GM21515 (cell line): ENCODE data around the gene RBFOX1.

Source experiments
- ATAC-seq: cut with Tn5 transposase; IDR thresholded peaks from one replicate; pipeline ENCODE4 v1.9.1; 2021; ENCODE audit not compliant: unreplicated experiment

The RBFOX1 gene

GRCh38 chr16:7372095-7372494 lies 39.5 kb downstream of the RBFOX1 start:
- no peak for ATAC-seq

- no peak for ATAC-seq
Measured at GRCh38 chr16:7373776-7374175, 41.1 kb downstream of the RBFOX1 start.

- ATAC-seq: no peak
Measured at GRCh38 chr16:7374614-7375174, 42.0 kb downstream of the RBFOX1 start.

GRCh38 chr16:7376227-7376626 lies 43.6 kb downstream of the RBFOX1 start:
- no peak for ATAC-seq

GRCh38 chr16:7377231-7377630 lies 44.6 kb downstream of the RBFOX1 start:
- no peak for ATAC-seq

GRCh38 chr16:7378024-7378695 lies 45.5 kb downstream of the RBFOX1 start:
- no peak for ATAC-seq

- ATAC-seq: no peak
Measured at GRCh38 chr16:7380441-7380840, 47.8 kb downstream of the RBFOX1 start.

- no peak for ATAC-seq
Measured at GRCh38 chr16:7380911-7381310, 48.3 kb downstream of the RBFOX1 start.

GRCh38 chr16:7381671-7382070 lies 49.0 kb downstream of the RBFOX1 start:
- ATAC-seq: no peak

- ATAC-seq: no peak
Measured at GRCh38 chr16:7382521-7382920, 49.9 kb downstream of the RBFOX1 start.

GRCh38 chr16:7390974-7391373 lies 58.3 kb downstream of the RBFOX1 start:
- ATAC-seq: no peak

GRCh38 chr16:7391694-7392093 lies 59.0 kb downstream of the RBFOX1 start:
- ATAC-seq: no peak

- no peak for ATAC-seq
Measured at GRCh38 chr16:7392206-7392605, 59.6 kb downstream of the RBFOX1 start.

- ATAC-seq: no peak
Measured at GRCh38 chr16:7393680-7394079, 61.0 kb downstream of the RBFOX1 start.

GRCh38 chr16:7394720-7395336 lies 62.2 kb downstream of the RBFOX1 start:
- no peak for ATAC-seq

- no peak for ATAC-seq
Measured at GRCh38 chr16:7397901-7398300, 65.3 kb downstream of the RBFOX1 start.

- no peak for ATAC-seq
Measured at GRCh38 chr16:7398536-7398935, 65.9 kb downstream of the RBFOX1 start.

GRCh38 chr16:7399296-7399695 lies 66.7 kb downstream of the RBFOX1 start:
- ATAC-seq: no peak

- ATAC-seq: no peak
Measured at GRCh38 chr16:7400117-7400890, 67.7 kb downstream of the RBFOX1 start.

GRCh38 chr16:7404217-7404616 lies 71.6 kb downstream of the RBFOX1 start:
- no peak for ATAC-seq

GRCh38 chr16:7405166-7405565 lies 72.5 kb downstream of the RBFOX1 start:
- ATAC-seq: no peak
